GM21526 (cell line): ENCODE measurements around the gene POU2F1.

ENCODE experiments used
- ATAC-seq: cut with Tn5 transposase; IDR thresholded peaks from one replicate; pipeline ENCODE4 v1.9.1; 2021; ENCODE audit warnings: moderate library complexity; ENCODE audit not compliant: unreplicated experiment, low FRiP score

The POU2F1 gene

DNA sequence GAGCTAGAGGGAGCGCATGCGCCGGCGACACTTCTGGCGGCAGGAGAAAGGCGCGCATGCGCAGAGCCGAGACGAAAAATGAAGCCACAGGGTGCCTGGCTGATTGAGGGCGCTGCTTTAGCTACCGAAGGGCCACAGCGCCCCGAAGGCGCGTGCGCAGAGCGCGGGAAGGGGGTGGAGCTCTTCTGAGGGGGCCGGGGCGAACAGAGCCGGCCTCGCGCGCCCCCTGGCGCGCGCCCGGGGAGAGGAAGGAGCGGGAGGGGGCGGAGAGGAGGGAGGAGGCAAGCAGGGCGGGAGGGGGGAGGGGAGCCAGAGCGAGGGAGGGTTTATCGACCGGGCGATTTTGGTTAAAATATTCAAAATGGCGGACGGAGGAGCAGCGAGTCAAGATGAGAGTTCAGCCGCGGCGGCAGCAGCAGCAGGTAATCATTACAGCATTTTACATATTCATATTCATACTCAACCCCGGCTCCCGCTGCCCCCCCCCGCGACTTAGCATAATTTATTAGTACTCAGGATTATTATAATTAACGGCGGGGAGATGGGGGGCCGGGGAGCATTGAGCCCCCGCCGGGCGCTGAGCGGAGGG is at the start of gene POU2F1:
TSS of gene POU2F1 (plus strand) at position 350 of the 589 bp plus-strand sequence. CDS start at position 362, 12 bp downstream.
- peak; percentile 60 for ATAC-seq

- no peak for ATAC-seq
Measured at GRCh38 chr1:167171286-167171929, 49.3 kb upstream of the POU2F1 start.

- ATAC-seq, result no peak
Measured at GRCh38 chr1:167173516-167174184, 47.0 kb upstream of the POU2F1 start.

DNA sequence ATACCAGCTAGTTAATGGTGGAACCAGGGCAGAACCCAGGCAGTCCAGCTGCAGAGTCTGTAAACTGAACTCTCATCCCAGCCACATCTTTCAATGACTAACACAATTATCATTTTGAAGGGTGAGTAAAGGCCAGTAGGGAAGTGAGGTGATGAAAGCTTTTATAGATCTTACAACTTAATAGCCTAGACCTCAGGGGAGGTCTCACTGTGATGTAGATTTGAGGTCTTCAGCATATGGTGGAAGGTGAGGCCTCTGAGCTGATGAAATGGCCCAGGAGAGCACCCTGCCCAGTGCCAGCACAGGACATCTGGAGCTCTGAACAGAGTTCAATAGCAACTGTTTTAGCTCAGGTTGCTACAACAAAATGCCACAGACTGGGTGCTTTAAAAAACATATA is 44.8 kb upstream of the POU2F1 start:
- ATAC-seq, result no peak

DNA sequence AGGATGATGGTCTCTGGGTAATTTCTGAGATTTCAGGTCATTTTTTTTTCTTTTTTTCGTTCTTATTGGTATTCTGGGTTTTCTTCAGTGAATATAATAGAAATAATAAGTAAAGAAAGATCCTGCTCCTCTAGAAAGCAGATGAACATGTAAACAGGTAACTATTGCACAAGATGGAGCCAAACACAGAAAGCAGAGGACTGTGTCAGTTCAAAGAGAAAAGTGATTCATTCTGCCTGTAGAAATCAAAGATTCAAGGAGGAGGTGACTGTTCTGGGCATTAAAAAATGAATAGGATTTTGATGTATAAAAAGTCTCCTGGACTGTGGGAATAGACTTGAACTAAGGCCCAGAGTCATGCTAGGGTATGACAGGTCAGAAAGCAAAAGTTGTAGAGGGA is 41.9 kb upstream of the POU2F1 start:
- no peak for ATAC-seq

- no peak for ATAC-seq
Measured at GRCh38 chr1:167182571-167183320, 37.9 kb upstream of the POU2F1 start.

- ATAC-seq, result no peak
Measured at GRCh38 chr1:167184081-167184480, 36.6 kb upstream of the POU2F1 start.

DNA sequence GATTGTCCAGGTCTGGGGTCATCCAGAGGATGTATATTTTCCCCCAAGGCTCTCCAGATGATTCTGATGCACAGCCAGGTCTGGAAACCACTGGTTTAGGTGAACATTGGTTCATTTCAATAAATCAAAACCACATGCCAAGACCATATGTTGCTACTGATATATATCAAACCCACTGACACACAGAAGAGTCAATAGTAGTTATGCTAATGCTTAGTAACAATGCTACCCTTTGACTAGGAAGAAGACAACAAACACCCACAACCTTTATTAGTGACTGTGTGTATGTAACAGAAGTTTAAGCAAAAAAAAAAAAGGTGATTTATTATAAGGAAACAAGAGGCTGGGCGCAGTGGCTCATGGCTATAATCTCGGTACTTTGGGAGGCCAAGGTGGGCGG is 35.6 kb upstream of the POU2F1 start:
- ATAC-seq, result no peak

DNA sequence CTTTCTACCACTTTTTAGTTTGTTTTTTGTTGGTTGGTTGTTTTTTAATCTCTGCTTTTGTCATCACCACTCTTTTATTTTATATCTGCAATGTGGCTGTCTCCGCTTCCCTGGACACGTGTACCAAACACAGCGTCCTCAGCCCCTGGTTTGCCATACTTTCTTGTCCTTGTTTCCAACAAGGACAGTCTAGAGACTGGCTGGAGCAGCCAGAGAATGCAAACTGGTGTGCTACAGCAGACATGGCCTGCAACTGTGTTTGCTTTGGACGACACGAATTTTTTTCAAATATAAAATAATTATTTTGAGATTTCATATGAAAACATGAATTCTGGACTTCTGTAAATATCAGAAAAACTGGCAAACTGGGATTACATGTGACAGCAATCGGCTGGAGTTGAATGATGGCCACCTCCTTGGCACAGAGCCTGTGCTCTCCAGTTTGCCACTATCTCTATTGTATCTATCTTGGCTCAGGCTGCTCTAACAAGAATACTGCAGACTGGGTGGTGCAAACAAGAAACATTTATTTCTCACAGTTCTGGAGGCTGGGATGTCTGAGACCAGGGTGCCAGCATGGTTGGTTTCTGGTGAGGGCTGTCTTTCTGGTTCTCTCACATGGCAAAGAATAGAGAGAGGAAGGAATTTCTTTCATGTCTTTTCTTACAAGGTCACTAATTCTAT is 34.6 kb upstream of the POU2F1 start:
- ATAC-seq, result no peak

DNA sequence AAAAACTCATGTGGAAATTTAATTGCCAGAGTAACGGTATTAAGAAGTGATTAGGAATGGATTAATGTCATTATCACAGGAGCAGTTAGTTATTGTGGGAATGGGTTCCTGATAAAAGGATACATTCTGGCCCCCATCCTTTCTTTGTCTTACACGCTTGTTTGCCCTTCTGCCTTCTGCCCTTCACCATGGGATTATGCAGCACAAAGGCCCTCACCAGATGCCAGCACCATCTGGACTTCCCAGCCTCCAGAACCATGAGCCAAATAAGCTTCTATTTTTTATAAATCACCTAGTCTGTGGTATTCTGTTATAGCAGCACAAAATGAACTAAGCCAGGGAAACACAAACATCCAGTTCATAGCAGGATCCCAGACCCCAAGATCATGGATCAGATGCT is 33.9 kb upstream of the POU2F1 start:
- no peak for ATAC-seq

DNA sequence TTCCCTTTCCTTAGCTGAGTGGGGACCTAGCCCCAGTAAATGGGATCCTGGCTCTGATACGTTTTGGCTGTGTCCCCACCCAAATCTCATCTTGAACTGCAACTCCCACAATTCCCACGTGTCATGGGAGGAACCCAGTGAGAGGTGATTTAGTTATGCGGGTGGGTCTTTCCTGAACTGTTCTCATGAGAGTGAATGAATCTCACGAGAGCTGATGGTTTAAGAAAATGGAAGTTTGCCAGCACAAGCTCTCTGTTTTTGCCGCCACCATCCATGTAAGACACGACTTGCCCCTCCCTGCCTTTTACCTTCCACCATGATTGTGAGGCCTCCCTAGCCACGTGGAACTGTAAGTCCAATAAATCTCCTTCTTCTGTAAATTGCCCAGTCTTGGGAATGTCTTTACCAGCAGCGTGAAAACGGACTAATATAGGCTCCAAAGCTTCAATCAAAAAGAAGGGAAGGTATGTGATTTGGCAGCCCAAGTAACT is 29.9 kb upstream of the POU2F1 start:
- ATAC-seq, result no peak

DNA sequence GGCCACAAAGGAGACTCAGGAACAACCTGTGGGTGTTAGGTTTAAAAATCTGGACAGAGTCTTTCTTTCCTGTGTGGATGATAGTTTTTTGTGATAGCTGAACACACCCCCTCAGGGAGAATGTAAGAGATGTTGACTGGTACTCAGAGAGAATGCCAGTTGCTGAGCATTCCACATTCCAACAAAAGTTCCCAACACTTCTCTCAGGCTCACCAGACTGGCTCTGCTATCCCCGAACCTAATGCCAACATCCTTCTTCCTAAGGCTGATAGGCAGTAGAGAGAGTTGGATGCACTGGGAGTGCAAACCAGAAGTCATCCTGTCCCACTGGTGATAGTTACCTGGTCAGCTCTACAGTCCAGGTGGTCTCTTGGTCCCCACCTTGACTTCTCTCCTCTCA is 28.7 kb upstream of the POU2F1 start:
- no peak for ATAC-seq

DNA sequence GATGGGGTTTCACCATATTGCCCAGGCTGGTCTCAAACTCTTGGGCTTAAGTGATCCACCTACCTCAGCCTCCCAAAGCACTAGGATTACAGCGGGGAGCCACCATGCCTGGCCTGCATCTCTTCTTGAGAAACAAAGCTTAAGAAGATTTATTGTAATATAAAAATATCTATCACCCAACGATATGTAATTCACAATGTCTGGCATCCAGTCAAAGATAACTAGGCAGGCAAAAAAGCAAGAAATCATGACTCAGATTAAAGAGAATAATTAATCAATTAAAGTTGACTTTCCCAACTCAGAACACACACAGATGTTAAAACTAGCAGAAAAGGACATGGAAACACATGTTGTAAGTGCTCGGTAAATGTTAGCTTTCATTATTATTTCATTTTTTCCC is 26.5 kb upstream of the POU2F1 start:
- ATAC-seq, result no peak

DNA sequence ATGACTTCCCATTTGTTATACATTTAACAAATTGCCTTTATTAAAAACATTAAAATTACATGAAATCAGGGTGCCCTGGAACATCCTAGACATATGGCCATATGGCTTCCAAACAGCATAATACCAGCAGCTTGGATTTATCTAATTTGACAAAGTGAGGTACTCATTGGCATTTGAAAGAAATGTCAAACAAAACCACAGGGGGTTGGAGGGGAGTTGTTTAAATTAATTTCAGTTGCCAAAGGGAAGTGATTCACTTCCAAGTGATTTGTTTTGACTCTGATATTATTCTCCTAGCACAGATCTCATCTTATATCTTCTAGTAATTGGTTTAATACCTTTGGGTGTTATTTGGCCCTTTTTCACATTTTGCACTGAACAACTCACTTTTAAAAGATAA is 24.5 kb upstream of the POU2F1 start:
- no peak for ATAC-seq

GRCh38 chr1:167197236-167197635 is 23.4 kb upstream of the POU2F1 start:
- ATAC-seq, result no peak

GRCh38 chr1:167197692-167198091 is 23.0 kb upstream of the POU2F1 start:
- ATAC-seq, result no peak

DNA sequence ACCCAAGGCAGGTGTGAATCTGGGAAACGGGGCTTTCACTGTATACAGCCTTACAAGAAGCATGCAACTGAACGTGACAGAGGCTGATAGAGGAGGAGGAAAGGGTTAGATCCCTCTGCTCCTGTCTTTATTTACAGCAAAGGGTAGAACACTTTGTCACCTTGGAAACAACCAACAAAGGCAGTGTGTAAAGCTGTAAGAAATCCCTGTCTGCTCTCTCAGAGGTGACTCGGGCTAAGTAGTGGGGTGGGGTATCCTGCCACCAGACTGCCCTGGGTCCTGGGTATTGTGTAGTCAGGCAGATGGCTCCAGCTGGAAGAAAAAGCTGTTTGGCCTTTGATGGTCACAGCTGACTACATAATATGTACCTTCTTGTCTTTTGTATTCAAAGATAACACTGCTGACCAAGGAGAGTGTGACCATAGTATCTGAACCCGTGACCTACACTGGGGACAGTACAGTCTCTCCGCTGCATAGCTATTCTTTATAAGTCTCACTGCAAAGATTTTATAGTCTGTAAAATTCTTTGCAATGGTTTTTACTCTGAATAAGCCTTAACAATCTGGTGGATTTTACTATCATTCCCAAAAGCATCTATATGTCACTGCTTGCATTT is 22.1 kb upstream of the POU2F1 start:
- ATAC-seq, result no peak

DNA sequence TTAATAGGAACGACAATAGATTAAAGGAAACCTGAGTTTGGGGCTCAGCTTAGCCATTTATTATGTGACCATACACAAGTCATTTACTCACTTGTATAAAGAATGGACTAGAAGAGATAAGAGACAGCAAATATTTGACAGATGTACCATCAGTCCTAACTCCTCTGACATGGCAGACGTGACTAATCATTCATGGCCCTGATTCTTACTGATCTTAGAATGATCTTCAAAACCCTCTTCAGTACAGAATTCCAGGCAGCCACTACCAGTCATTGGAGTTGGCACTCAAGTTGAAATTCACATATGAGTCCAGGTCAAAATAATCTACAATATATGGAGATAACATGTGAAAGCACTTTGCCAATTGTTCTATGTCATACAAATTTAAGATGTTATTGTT is 21.0 kb upstream of the POU2F1 start:
- no peak for ATAC-seq

DNA sequence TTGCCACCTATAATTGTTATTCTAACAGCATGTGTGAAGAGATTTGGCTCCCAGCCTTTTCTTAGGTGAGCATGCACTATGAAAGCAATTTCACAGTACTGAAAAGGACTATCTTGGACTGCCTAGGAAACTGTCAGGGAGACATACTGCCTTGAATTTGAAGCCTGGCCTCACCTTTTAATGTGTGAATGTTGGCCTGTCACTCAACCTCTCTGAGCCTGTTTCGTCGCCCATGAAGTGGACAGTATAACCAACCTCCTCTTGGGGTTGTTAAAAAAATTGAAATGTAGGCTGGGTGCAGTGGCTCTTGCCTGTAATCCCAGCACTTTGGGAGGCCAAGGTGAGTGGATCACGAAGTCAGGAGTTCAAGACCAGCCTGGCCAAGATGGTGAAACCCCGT is 20.4 kb upstream of the POU2F1 start:
- ATAC-seq, result no peak

DNA sequence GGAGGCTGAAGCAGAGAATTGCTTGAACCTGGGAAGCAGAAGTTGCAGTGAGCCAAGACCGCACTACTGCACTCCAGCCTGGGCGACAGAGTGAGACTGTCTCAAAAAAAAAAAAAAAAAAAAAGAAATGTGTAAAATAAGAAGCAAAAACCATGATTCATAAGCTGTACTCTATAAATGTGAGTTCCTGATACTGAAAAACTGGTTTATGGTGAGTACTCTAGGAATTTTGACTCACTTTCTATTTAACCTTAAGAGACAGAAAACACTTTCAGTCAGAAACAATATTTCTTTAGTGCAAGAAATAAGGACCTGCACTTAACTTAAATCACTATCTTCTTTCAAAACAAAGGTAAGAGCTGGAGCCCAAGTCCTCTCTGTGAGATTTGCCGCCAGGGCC is 19.9 kb upstream of the POU2F1 start:
- ATAC-seq, result no peak
